Loucy (cell line): ENCODE results near the gene SYNJ2.

Experiments
- H2AFZ ChIP-seq: fragments of 200-600 bp; sonication (generic); 2 replicates; pipeline ENCODE4 v1.6.0; 2016; ENCODE audit warnings: antibody characterized with exemption, mild to moderate bottlenecking, low read length, moderate library complexity
- H3F3A ChIP-seq: fragments of 200-600 bp; 2 replicates; pipeline ENCODE4 v1.6.0; 2016; ENCODE audit warnings: antibody characterized with exemption, low read depth, mild to moderate bottlenecking
- H3K27me3 ChIP-seq: fragments of 200-600 bp; sonication (generic); 2 replicates; pipeline ENCODE4 v1.6.1; 2014; ENCODE audit warnings: low read length, mild to moderate bottlenecking; ENCODE audit not compliant: insufficient read depth, poor library complexity, severe bottlenecking
- H3K36me3 ChIP-seq: fragments of 200-600 bp; sonication (generic); 2 replicates; pipeline ENCODE4 v1.6.1; 2016; ENCODE audit warnings: low read length; ENCODE audit not compliant: insufficient read depth
- H3K4me1 ChIP-seq: fragments of 200-600 bp; sonication (generic); 2 replicates; pipeline ENCODE4 v1.5.1; 2014; ENCODE audit warnings: low read length, mild to moderate bottlenecking; ENCODE audit not compliant: insufficient read depth, poor library complexity, severe bottlenecking
- H3K4me2 ChIP-seq: fragments of 200-600 bp; sonication (generic); 2 replicates; pipeline ENCODE4 v1.6.0; 2014; ENCODE audit warnings: antibody characterized with exemption, low read length, low read depth, mild to moderate bottlenecking; ENCODE audit not compliant: poor library complexity, severe bottlenecking
- H3K4me3 ChIP-seq: fragments of 200-600 bp; sonication (generic); 2 replicates; pipeline ENCODE4 v1.5.1; 2014; ENCODE audit warnings: low read length, mild to moderate bottlenecking, mixed read lengths; ENCODE audit not compliant: poor library complexity, severe bottlenecking
- H3K79me2 ChIP-seq: fragments of 200-600 bp; sonication (generic); 2 replicates; pipeline ENCODE4 v1.6.1; 2014; ENCODE audit warnings: low read length; ENCODE audit not compliant: insufficient read depth
- H3K9ac ChIP-seq: fragments of 200-600 bp; sonication (generic); 2 replicates; pipeline ENCODE4 v1.6.0; 2014; ENCODE audit warnings: mild to moderate bottlenecking, low read depth, low read length, moderate library complexity; ENCODE audit not compliant: poor library complexity, severe bottlenecking
- H3K9me2 ChIP-seq: fragments of 200-600 bp; sonication (generic); replicated peaks from 2 replicates; pipeline ENCODE4 v1.6.1; 2016; ENCODE audit warnings: low read depth, low read length, mixed read lengths
- H3K9me3 ChIP-seq: fragments of 200-600 bp; sonication (generic); 2 replicates; pipeline ENCODE4 v1.6.1; 2014; ENCODE audit warnings: mild to moderate bottlenecking, antibody characterized with exemption, low read length, low read depth; ENCODE audit not compliant: insufficient read depth
- H4K20me1 ChIP-seq: fragments of 200-600 bp; sonication (generic); 2 replicates; pipeline ENCODE4 v1.6.0; 2014; ENCODE audit warnings: antibody characterized with exemption, low read length, mild to moderate bottlenecking; ENCODE audit not compliant: insufficient read depth, poor library complexity, severe bottlenecking
- CTCF ChIP-seq: fragments of 200-600 bp; sonication (generic); conservative IDR thresholded peaks from 2 replicates; pipeline ENCODE4 v1.5.1; 2014; ENCODE audit warnings: mild to moderate bottlenecking, antibody characterized with exemption, low read length
- EZH2phosphoT487 ChIP-seq: fragments of 200-600 bp; IDR thresholded peaks from 2 replicates; pipeline ENCODE4 v1.6.1; 2018; ENCODE audit warnings: antibody characterized with exemption, mild to moderate bottlenecking, moderate library complexity, borderline replicate concordance

SYNJ2 gene

GRCh38 chr6:158014505-158015187, 33.0 kb downstream of the SYNJ2 start:
- no peaks in the 10 kb centered on the region for H3F3A ChIP-seq
- no peak overlapping the region for H3K9ac ChIP-seq
- no peak overlapping the region for H3K4me3 ChIP-seq
- peaks cover 16% of the 10 kb centered on the region; the same call in 1 of the 2 replicates for H3K36me3 ChIP-seq
- peak overlapping the region; percentile 22 for H3K4me2 ChIP-seq
- no peaks in the 10 kb centered on the region for H3K9me2 ChIP-seq
- H3K79me2 ChIP-seq = peaks cover 71% of the 10 kb centered on the region
- H2AFZ ChIP-seq = no peak overlapping the region
- no peaks in the 10 kb centered on the region for H4K20me1 ChIP-seq
- H3K27me3 ChIP-seq = no peaks in the 10 kb centered on the region
- no peaks in the 10 kb centered on the region for H3K9me3 ChIP-seq
- peaks cover 32% of the 10 kb centered on the region for H3K4me1 ChIP-seq
- TF ChIP-seq CTCF (no peak), EZH2phosphoT487 (no peak)

GRCh38 chr6:158015188-158015506, 33.5 kb downstream of the SYNJ2 start:
- no peak for TF ChIP-seq CTCF
- TF ChIP-seq EZH2phosphoT487 = no peak
- Histone ChIP-seq H4K20me1 (no peaks in the 10 kb centered on the region), H3K9me2 (no peaks in the 10 kb centered on the region), H3K4me1 (peaks cover 27% of the 10 kb centered on the region), H3K79me2 (peaks cover 66% of the 10 kb centered on the region), H2AFZ (no peak overlapping the region), H3K9ac (no peak overlapping the region), H3K4me3 (no peak overlapping the region), H3F3A (no peaks in the 10 kb centered on the region), H3K27me3 (no peaks in the 10 kb centered on the region), H3K9me3 (no peaks in the 10 kb centered on the region), H3K4me2 (peak overlapping the region; percentile 22), H3K36me3 (peaks cover 20% of the 10 kb centered on the region; the same call in 1 of the 2 replicates)

GRCh38 chr6:158016571-158017383, 35.1 kb downstream of the SYNJ2 start:
- Histone ChIP-seq H3F3A (no peaks in the 10 kb centered on the region), H3K4me1 (peaks cover 22% of the 10 kb centered on the region), H3K9me2 (no peaks in the 10 kb centered on the region), H2AFZ (no peak overlapping the region), H3K4me2 (no peak overlapping the region), H3K9ac (no peak overlapping the region), H3K9me3 (no peaks in the 10 kb centered on the region), H3K4me3 (no peak overlapping the region), H3K79me2 (peaks cover 50% of the 10 kb centered on the region), H4K20me1 (no peaks in the 10 kb centered on the region), H3K27me3 (no peaks in the 10 kb centered on the region), H3K36me3 (peaks cover 33% of the 10 kb centered on the region; the same call in 1 of the 2 replicates)
- TF ChIP-seq EZH2phosphoT487 (no peak), CTCF (no peak)
